T-cell (primary cell): ENCODE data around the gene CR2. TPM values are rescaled to one million over a fixed set of nuclear protein-coding genes. Genes with fewer than 3 reads are reported as not detected.
A peak's percentile ranks its signal among the peaks of the same experiment; 100 is the strongest.

ENCODE experiments used
- ATAC-seq, 4 experiments: fragments of 200-7000 bp in 3 of 4; fragments of 150-1000 bp in 1 of 4; cut with Tn5 transposase; replicated peaks in 1 of 4; 1 replicate in 3 of 4; 2 replicates in 1 of 4; pipeline ENCODE4 v1.10.0; 2021; ENCODE audit warnings: moderate library complexity in 3 of 4, mild to moderate bottlenecking in 2 of 4, moderate number of reproducible peaks in 1 of 4
- CTCF ChIA-PET, 2 donors: fragments of 300-600 bp; sonication (Branson Sonifier 250); formaldehyde crosslinking; loops; one replicate each; lab custom pipeline; 2022; ENCODE audit warnings: antibody characterized with exemption in 2 of 2; lab: Charles Lee
- POLR2A ChIA-PET, 2 donors: fragments of 300-600 bp; sonication (Branson Sonifier 250); formaldehyde crosslinking; loops; one replicate each; lab custom pipeline; 2022; ENCODE audit warnings: antibody characterized with exemption in 2 of 2; lab: Charles Lee
- DNase-seq, 35 experiments: peaks; one replicate each; pipeline versions ENCODE4 v3.0.0 to v3.0.0-alpha.2; 2013 to 2023
- H3K27ac ChIP-seq: one replicate; pipeline ENCODE4 v1.5.1; 2013; ENCODE audit warnings: low read length
- H3K27me3 ChIP-seq, 2 experiments: replicated peaks in 1 of 2; 1 replicate in 1 of 2; 2 replicates in 1 of 2; pipeline versions ENCODE4 v1.6.1 to v1.7.0; 2013; ENCODE audit warnings: low read length in 1 of 2, mixed read lengths in 1 of 2; ENCODE audit not compliant: control insufficient read depth in 2 of 2, insufficient read depth in 2 of 2; ENCODE audit errors: extremely low read depth in 1 of 2
- H3K36me3 ChIP-seq, 2 donors: 1 replicate in 1 of 2; 2 replicates in 1 of 2; pipeline versions ENCODE4 v1.6.1 to v1.7.0; 2013; ENCODE audit warnings: low read length in 1 of 2; ENCODE audit not compliant: control insufficient read depth in 2 of 2, insufficient read depth in 1 of 2; ENCODE audit errors: extremely low read depth in 1 of 2
- H3K4me1 ChIP-seq, 2 experiments: 1 replicate in 1 of 2; 2 replicates in 1 of 2; pipeline versions ENCODE4 v1.6.1 to v1.7.0; 2013; ENCODE audit warnings: low read length in 2 of 2, mixed read lengths in 1 of 2; ENCODE audit not compliant: insufficient read depth in 2 of 2, control insufficient read depth in 1 of 2; ENCODE audit errors: extremely low read depth in 1 of 2
- H3K4me3 ChIP-seq, 2 donors: 1 replicate in 1 of 2; 2 replicates in 1 of 2; pipeline versions ENCODE4 v1.5.1 to v1.7.0; 2013; ENCODE audit warnings: mild to moderate bottlenecking in 2 of 2, low read length in 1 of 2, moderate library complexity in 1 of 2; ENCODE audit not compliant: control insufficient read depth in 1 of 2; ENCODE audit errors: extremely low read depth in 1 of 2
- H3K9me3 ChIP-seq: 2 replicates; pipeline ENCODE4 v1.7.0; 2013
- H3K27ac Mint-ChIP-seq, 2 donors: one replicate each; pipeline ENCODE4 v1.8.0; 2020 to 2021; ENCODE audit warnings: mild to moderate bottlenecking in 2 of 2, mixed read lengths in 2 of 2
- H3K27me3 Mint-ChIP-seq, 2 donors: one replicate each; pipeline ENCODE4 v1.8.0; 2021 to 2022; ENCODE audit warnings: mixed read lengths in 2 of 2
- H3K36me3 Mint-ChIP-seq: one replicate; pipeline ENCODE4 v1.8.0; 2021; ENCODE audit warnings: mixed read lengths
- H3K4me1 Mint-ChIP-seq, 3 donors: one replicate each; pipeline ENCODE4 v1.8.0; 2020 to 2022; ENCODE audit warnings: mixed read lengths in 3 of 3, mild to moderate bottlenecking in 1 of 3
- H3K4me3 Mint-ChIP-seq, 3 donors: one replicate each; pipeline ENCODE4 v1.8.0; 2020 to 2022; ENCODE audit warnings: mild to moderate bottlenecking in 3 of 3, mixed read lengths in 3 of 3, moderate library complexity in 3 of 3
- H3K9me3 Mint-ChIP-seq, 3 donors: one replicate each; pipeline ENCODE4 v1.8.0; 2020 to 2022; ENCODE audit warnings: mixed read lengths in 3 of 3
- WGBS: methylation state at CpG from one replicate; pipeline ENCODE4 v1.1.5; 2013; ENCODE audit warnings: missing lambda C conversion rate; ENCODE audit not compliant: insufficient coverage; 5-methylcytosine and 5-hydroxymethylcytosine counted together
- total RNA-seq, 35 experiments: library from RNA in 6 of 35; stranded (reverse) in 6 of 35; fragments of 120-200 nt in 1 of 35; gene quantifications; one replicate each; pipeline versions ENCODE4 v1.2.1 to v1.2.4 and lab custom pipeline; 2013 to 2026

The CR2 gene
- total RNA-seq, 5 donors from 2014 or later (not counting 1 experiment from before 2014, with no cell fraction given) = 1.4 to 4.6 (median 2.1) TPM

DNA sequence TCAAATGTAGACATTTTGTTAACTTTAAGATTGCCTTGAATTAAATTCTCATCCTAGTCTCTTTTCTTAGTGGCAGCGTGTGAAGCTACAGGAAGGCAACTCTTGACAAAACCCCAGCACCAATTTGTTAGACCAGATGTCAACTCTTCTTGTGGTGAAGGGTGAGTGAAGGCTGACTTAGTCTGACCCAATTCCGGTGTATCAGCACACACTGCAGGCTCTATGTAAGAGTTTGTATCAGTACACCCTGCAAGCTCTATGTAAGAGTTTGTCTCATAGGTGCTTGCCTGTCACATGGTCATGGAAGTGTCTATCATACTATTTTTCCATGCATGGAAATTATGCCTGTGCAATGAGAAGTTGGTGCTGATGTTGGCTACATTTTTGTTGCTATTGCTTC is 16.8 kb downstream of the CR2 start:
- H3K36me3 Mint-ChIP-seq = peaks cover 4% of the 10 kb centered on the region
- DNase-seq = peak in 28 of 35 experiments; percentile 1 to 58 (median 22)
- peak overlapping the region; percentile 64 to 76 for H3K27ac Mint-ChIP-seq
- peak overlapping the region; percentile 19 for H3K27ac ChIP-seq
- H3K4me1 Mint-ChIP-seq = peaks cover 15 to 29% (median 18%) of the 10 kb centered on the region in 3 donors
- H3K9me3 ChIP-seq = no peaks in the 10 kb centered on the region
- ChIA-PET CTCF (interaction anchor here in 1 of 2 donors (1.0 kb wide), 1 partner anchor 20 kb away, joined by 3 read pairs; no protein-coding TSS in a partner anchor), POLR2A (no interaction called here)
- no CpG with 5 or more reads among the region's 2 CpGs for WGBS
- H3K9me3 Mint-ChIP-seq = no peaks in the 10 kb centered on the region
- no peaks in the 10 kb centered on the region for H3K27me3 ChIP-seq
- H3K4me3 ChIP-seq = no peak overlapping the region
- ATAC-seq = peak; percentile 94 to 100 (median 99)
- H3K4me3 Mint-ChIP-seq = peak overlapping the region in 1 of 3 donors; percentile 6
- H3K36me3 ChIP-seq = no peaks in the 10 kb centered on the region
- H3K4me1 ChIP-seq = peaks cover 8 to 18% of the 10 kb centered on the region in 2 experiments
- peaks cover 0 to 4% of the 10 kb centered on the region in 2 donors for H3K27me3 Mint-ChIP-seq

DNA sequence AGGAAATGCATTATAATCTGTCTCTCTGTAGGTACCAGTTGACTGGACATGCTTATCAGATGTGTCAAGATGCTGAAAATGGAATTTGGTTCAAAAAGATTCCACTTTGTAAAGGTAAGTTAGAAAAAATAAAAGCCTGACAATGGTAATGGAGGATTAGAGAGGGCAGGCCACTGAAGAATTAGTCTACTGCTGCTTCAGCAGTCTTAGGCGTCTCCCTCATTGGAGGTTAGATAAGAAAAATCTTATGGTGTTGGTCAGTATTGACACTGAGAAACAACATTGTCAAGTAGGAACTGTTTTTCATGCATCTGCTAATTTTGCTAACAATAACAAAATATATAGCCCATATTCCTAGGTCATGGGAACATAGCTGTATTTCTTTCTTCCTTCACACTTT is 20.1 kb downstream of the CR2 start:
- ChIA-PET POLR2A (no interaction called here), CTCF (no interaction called here)
- Mint-ChIP-seq H3K4me3 (no peak overlapping the region), H3K27ac (no peak overlapping the region), H3K4me1 (peaks cover 12 to 27% (median 13%) of the 10 kb centered on the region in 3 donors), H3K27me3 (peaks cover 0 to 4% of the 10 kb centered on the region in 2 donors), H3K9me3 (no peaks in the 10 kb centered on the region), H3K36me3 (no peaks in the 10 kb centered on the region)
- peaks cover 8 to 15% of the 10 kb centered on the region in 2 experiments for H3K4me1 ChIP-seq
- H3K9me3 ChIP-seq = no peaks in the 10 kb centered on the region
- DNase-seq = no peak
- H3K4me3 ChIP-seq = no peak overlapping the region
- H3K36me3 ChIP-seq = no peaks in the 10 kb centered on the region
- no peaks in the 10 kb centered on the region for H3K27me3 ChIP-seq
- no CpG with 5 or more reads among the region's 1 CpG for WGBS
- H3K27ac ChIP-seq = no peak overlapping the region
- ATAC-seq = no peak

DNA sequence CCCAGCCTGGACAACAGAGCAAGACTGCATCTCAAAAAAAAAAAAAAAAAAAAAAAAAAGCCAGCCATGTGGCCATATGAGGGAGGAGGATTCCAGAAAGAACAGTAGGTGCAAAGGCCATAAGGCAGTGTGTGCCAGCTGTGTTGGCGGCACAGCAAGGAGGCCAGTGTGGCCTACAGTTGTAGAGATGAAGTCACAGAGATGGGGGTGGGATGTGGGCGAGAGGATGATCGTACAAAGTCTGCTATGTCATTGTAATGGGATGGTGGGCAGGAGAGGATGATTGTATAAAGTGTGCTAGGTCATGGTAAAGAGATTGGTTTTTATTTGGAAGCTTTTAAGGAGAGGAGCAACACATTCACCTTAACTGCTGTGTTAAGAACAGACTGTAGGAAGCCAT is 32.1 kb downstream of the CR2 start:
- POLR2A ChIA-PET = no interaction called here
- H3K4me3 Mint-ChIP-seq = no peak overlapping the region
- peaks cover 3% of the 10 kb centered on the region for H3K36me3 Mint-ChIP-seq
- H3K27ac ChIP-seq = no peak overlapping the region
- ATAC-seq (no peak), DNase-seq (no peak)
- H3K4me1 Mint-ChIP-seq = no peaks in the 10 kb centered on the region
- no peak overlapping the region for H3K4me3 ChIP-seq
- H3K27me3 Mint-ChIP-seq = peaks cover 0 to 4% of the 10 kb centered on the region in 2 donors
- H3K27me3 ChIP-seq = no peaks in the 10 kb centered on the region
- H3K9me3 ChIP-seq = no peaks in the 10 kb centered on the region
- no peaks in the 10 kb centered on the region for H3K4me1 ChIP-seq
- CTCF ChIA-PET = interaction anchor here in 1 of 2 donors (0.7 to 0.9 kb wide), 2 partner anchors 14 to 564 kb away, joined by 3 to 4 read pairs; partner anchors contain the start of gene FCMR
- H3K36me3 ChIP-seq = no peaks in the 10 kb centered on the region
- no peaks in the 10 kb centered on the region for H3K9me3 Mint-ChIP-seq
- 58% methylated on average over 3 of the region's 3 CpGs for WGBS
- no peak overlapping the region for H3K27ac Mint-ChIP-seq

- Mint-ChIP-seq H3K4me1 (no peaks in the 10 kb centered on the region), H3K9me3 (no peaks in the 10 kb centered on the region), H3K36me3 (no peaks in the 10 kb centered on the region), H3K4me3 (no peak overlapping the region), H3K27me3 (peaks cover 0 to under 1% of the 10 kb centered on the region in 2 donors), H3K27ac (no peak overlapping the region)
- POLR2A ChIA-PET = no interaction called here
- CTCF ChIA-PET = no interaction called here
- Histone ChIP-seq H3K9me3 (no peaks in the 10 kb centered on the region), H3K27ac (no peak overlapping the region), H3K27me3 (no peaks in the 10 kb centered on the region), H3K36me3 (no peaks in the 10 kb centered on the region), H3K4me3 (no peak overlapping the region), H3K4me1 (no peaks in the 10 kb centered on the region)
- ATAC-seq (no peak), DNase-seq (no peak)
- WGBS = 71% methylated on average over 1 of the region's 4 CpGs
Measured at GRCh38 chr1:207487636-207488035, 33.5 kb downstream of the CR2 start.

- no peaks in the 10 kb centered on the region for H3K9me3 ChIP-seq
- no peak overlapping the region for H3K27ac ChIP-seq
- 91% methylated on average over 1 of the region's 3 CpGs for WGBS
- H3K36me3 ChIP-seq = no peaks in the 10 kb centered on the region
- ChIA-PET CTCF (no interaction called here), POLR2A (no interaction called here)
- no peak for DNase-seq
- H3K9me3 Mint-ChIP-seq = no peaks in the 10 kb centered on the region
- H3K4me1 Mint-ChIP-seq = peaks cover 7 to 20% (median 13%) of the 10 kb centered on the region in 3 donors
- H3K4me3 Mint-ChIP-seq = no peak overlapping the region
- H3K27ac Mint-ChIP-seq = no peak overlapping the region
- no peak for ATAC-seq
- H3K27me3 ChIP-seq = peaks cover 0 to 12% of the 10 kb centered on the region in 2 experiments
- peaks cover 5 to 15% of the 10 kb centered on the region in 2 donors for H3K27me3 Mint-ChIP-seq
- no peak overlapping the region for H3K4me3 ChIP-seq
- H3K4me1 ChIP-seq = peaks cover 2 to 11% of the 10 kb centered on the region in 2 experiments
- no peaks in the 10 kb centered on the region for H3K36me3 Mint-ChIP-seq
Measured at GRCh38 chr1:207493212-207493611, 39.1 kb downstream of the CR2 start.

GRCh38 chr1:207494171-207494570 is 40.0 kb downstream of the CR2 start:
- 63% methylated on average over 1 of the region's 1 CpG for WGBS
- Mint-ChIP-seq H3K36me3 (no peaks in the 10 kb centered on the region), H3K4me1 (peaks cover 7 to 23% (median 14%) of the 10 kb centered on the region in 3 donors), H3K4me3 (no peak overlapping the region), H3K27ac (no peak overlapping the region), H3K9me3 (no peaks in the 10 kb centered on the region), H3K27me3 (peaks cover 5 to 16% of the 10 kb centered on the region in 2 donors)
- ATAC-seq (no peak), DNase-seq (no peak)
- ChIA-PET CTCF (no interaction called here), POLR2A (no interaction called here)
- H3K27me3 ChIP-seq = peaks cover 0 to 12% of the 10 kb centered on the region in 2 experiments
- H3K36me3 ChIP-seq = no peaks in the 10 kb centered on the region
- peaks cover 2 to 11% of the 10 kb centered on the region in 2 experiments for H3K4me1 ChIP-seq
- no peak overlapping the region for H3K4me3 ChIP-seq
- no peak overlapping the region for H3K27ac ChIP-seq
- no peaks in the 10 kb centered on the region for H3K9me3 ChIP-seq
